Measurements from ENCODE around the gene GRIN2A. TPM values are rescaled to one million over a fixed set of nuclear protein-coding genes. Genes with fewer than 3 reads are reported as not detected.

The GRIN2A gene
- total RNA-seq, 1 donor = 3.4 TPM

DNA sequence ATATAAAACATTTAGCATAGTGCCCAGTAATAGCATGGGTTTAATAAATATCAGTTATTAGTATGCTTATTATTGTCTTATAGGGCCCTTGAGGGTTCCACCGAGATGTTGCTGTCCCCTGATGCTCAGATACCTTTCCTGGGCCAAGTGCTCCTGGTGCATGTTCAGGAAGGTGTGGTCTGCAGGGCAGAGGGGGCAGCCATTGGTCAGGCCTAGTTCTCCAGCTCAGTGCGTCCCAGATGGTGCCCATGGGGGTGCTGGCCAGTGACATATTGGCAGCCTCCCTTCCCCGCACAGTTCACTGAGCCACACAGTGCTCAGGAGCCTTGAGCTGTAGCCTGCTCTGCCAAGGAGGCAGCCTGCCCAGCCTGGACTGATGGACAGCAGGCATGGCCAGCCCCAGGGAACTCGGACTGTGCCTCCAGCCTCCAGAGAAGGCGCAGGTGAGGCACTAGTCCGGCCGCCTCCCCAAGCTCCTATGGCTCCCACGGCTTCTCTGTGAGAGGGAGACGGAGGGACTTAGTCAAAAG, 7.7 kb upstream of the GRIN2A start:
- no peak overlapping the region for H3K4me3 ChIP-seq (ENCODE audit: low read depth, low read length)
- DNase-seq (ENCODE audit: low read depth) = no peak
- TF ChIP-seq, protein P1, sequence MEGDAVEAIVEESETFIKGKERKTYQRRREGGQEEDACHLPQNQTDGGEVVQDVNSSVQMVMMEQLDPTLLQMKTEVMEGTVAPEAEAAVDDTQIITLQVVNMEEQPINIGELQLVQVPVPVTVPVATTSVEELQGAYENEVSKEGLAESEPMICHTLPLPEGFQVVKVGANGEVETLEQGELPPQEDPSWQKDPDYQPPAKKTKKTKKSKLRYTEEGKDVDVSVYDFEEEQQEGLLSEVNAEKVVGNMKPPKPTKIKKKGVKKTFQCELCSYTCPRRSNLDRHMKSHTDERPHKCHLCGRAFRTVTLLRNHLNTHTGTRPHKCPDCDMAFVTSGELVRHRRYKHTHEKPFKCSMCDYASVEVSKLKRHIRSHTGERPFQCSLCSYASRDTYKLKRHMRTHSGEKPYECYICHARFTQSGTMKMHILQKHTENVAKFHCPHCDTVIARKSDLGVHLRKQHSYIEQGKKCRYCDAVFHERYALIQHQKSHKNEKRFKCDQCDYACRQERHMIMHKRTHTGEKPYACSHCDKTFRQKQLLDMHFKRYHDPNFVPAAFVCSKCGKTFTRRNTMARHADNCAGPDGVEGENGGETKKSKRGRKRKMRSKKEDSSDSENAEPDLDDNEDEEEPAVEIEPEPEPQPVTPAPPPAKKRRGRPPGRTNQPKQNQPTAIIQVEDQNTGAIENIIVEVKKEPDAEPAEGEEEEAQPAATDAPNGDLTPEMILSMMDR (IDR thresholded peaks at IDR 0.05; ENCODE audit: insufficient read depth, low read length) = no peak

GRCh38 chr16:10188236-10188635, 6.0 kb upstream of the GRIN2A start:
- TF ChIP-seq, protein P1 (IDR thresholded peaks at IDR 0.05; ENCODE audit: insufficient read depth, low read length) = no peak
- no peak for DNase-seq (ENCODE audit: low read depth)

DNA sequence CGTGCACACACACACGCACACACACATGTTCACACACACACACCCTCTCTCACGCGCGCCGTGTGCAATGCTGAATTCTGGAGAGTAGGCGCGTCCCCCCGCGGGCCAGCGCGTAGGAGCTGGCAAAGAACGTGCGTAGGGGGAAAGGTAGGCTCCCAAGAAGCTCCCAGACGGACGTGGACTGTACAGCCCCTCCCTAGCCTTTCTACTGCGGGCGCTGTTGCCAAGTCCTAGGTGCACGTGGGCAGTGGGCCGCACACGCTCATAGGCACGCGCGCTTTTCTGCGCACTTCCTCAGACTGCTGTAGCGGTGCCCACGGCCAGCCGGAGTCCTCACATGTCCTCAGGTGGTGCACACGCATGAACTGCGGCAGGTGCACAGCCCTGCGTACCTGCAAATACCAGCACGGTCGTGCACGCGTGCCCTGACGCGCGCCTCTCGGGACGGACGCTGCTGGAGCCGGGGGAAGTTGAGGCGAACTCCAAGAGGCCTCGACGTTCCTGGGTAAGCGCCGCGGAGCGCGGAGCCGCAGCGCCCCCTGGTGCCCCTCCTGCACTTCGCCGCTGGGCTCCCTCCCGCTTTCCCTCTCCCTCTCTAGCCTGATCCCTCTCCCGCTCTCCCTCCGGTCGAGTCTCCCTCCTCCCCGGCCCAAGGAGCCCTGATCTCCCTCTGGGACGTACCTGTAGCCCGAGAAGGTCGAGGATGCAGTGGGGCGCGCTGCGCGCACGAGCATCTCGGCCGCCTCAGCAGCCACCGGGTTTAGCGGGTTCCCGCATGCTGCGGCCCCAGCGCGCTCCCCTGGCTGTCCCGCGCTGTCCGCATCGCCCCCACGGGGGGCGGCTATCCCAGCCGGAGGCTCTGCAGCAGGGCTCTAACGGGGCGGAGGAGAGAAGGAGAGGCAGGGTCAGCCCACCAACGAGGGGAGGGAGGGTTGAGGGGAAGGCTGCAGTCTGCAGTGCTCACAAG, 749 bp downstream of the GRIN2A start:
- TF ChIP-seq, protein P1 (IDR thresholded peaks at IDR 0.05; ENCODE audit: insufficient read depth, low read length) = peak; percentile 92
- peak; percentile 70 for DNase-seq (ENCODE audit: low read depth)
- peak overlapping the region; percentile 46 for H3K4me3 ChIP-seq (ENCODE audit: low read depth, low read length)

More at GRCh38 chr16:10188236-10188635, 6.0 kb upstream of the GRIN2A start:
- no peak overlapping the region for H3K4me3 ChIP-seq (ENCODE audit: low read depth, low read length)

- TF ChIP-seq, protein P1 (IDR thresholded peaks at IDR 0.05; ENCODE audit: insufficient read depth, low read length) = peak; percentile 45
- H3K4me3 ChIP-seq (ENCODE audit: low read depth, low read length) = no peak overlapping the region
- DNase-seq (ENCODE audit: low read depth) = no peak
Measured at GRCh38 chr16:10180771-10181163, 1.5 kb downstream of the GRIN2A start.

DNA sequence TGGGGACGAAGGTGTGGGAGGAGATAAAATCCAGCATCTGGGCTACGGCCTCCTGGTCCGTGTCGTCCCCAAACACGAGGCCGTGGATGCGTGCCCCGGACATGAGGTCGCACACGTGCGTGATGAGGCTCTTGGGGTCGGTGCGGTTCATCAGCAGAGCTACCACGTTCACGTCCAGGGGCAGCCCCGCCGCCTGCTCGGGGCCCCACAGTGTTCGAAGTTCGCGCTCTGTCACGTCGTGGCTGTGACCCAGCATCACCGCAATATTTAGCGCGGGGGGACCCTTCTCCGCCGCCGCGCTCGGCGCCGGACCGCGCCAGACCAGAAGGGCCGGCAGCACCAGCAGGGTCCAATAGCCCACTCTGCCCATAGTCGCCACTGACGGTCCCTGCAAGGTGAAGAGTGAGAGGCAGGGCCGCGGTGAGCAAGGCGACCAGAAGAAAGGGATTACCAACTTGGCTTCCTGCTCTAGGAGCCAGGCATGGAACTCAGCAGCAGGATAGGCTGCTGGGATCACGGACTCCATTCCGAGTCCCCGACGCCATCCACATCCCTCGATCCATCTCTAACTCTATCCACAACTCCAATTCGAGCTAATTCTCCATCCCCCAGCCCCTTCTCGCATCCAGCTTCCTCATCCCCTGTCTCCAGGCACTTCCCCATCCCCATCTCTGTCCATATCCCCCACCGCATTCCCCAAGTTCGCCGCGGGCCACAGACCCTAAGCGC, 2.0 kb downstream of the GRIN2A start:
- no peak overlapping the region for H3K4me3 ChIP-seq (ENCODE audit: low read depth, low read length)
- DNase-seq (ENCODE audit: low read depth) = no peak
- TF ChIP-seq, protein P1 (IDR thresholded peaks at IDR 0.05; ENCODE audit: insufficient read depth, low read length) = no peak

DNA sequence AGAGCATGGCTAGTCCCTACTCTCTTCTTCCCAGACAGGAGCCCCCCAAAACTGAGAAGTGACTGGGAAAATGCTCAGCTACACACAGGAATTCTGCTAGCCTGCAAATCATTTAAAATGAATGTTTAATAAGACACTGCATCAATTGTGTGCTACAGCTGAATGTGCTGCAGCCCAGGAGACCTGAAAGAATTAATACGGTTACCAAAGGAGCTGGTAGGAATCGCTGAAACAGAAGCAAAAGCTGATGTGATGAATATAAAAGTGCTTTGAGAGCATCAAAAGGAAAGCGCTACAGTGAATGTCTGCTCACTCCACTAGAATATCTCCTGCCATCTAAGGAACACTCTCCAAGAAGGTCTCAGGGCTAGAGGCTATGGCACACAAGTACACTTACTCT, 3.7 kb downstream of the GRIN2A start:
- TF ChIP-seq, protein P1 (IDR thresholded peaks at IDR 0.05; ENCODE audit: insufficient read depth, low read length) = no peak
- no peak for DNase-seq (ENCODE audit: low read depth)
- H3K4me3 ChIP-seq (ENCODE audit: low read depth, low read length) = no peak overlapping the region
